Measurements from ENCODE around the gene ERCC6L2. TPM values are rescaled to one million over a fixed set of nuclear protein-coding genes. Genes with fewer than 3 reads are reported as not detected.
A peak's percentile ranks its signal among the peaks of the same experiment; 100 is the strongest.

The ERCC6L2 gene
- total RNA-seq, 1 experiment from 2014 or later, result 43.0 TPM

GRCh38 chr9:95870352-95870751 is 5.1 kb upstream of the ERCC6L2 start:
- no peak for DNase-seq (ENCODE audit: low read depth)

- DNase-seq (ENCODE audit: low read depth), result no peak
Measured at GRCh38 chr9:95870906-95871305, 4.6 kb upstream of the ERCC6L2 start.

GRCh38 chr9:95874303-95874988 is 1.0 kb upstream of the ERCC6L2 start:
- DNase-seq (ENCODE audit: low read depth), result peak; percentile 26

- DNase-seq (ENCODE audit: low read depth), result peak; percentile 60
Measured at GRCh38 chr9:95874989-95875304, 544 bp upstream of the ERCC6L2 start.

GRCh38 chr9:95876138-95876444 is 600 bp downstream of the ERCC6L2 start:
- DNase-seq (ENCODE audit: low read depth), result no peak

- DNase-seq (ENCODE audit: low read depth), result no peak
Measured at GRCh38 chr9:95876595-95876994, 1.1 kb downstream of the ERCC6L2 start.

GRCh38 chr9:95877984-95878383 is 2.5 kb downstream of the ERCC6L2 start:
- no peak for DNase-seq (ENCODE audit: low read depth)

GRCh38 chr9:95879591-95879990 is 4.1 kb downstream of the ERCC6L2 start:
- no peak for DNase-seq (ENCODE audit: low read depth)

GRCh38 chr9:95880021-95880690 is 4.7 kb downstream of the ERCC6L2 start:
- peak; percentile 31 for DNase-seq (ENCODE audit: low read depth)

GRCh38 chr9:95887926-95888497 is 12.5 kb downstream of the ERCC6L2 start:
- DNase-seq (ENCODE audit: low read depth), result no peak

- DNase-seq (ENCODE audit: low read depth), result no peak
Measured at GRCh38 chr9:95890594-95890993, 15.1 kb downstream of the ERCC6L2 start.

GRCh38 chr9:95891067-95891671 is 15.7 kb downstream of the ERCC6L2 start:
- DNase-seq (ENCODE audit: low read depth), result no peak

- DNase-seq (ENCODE audit: low read depth), result no peak
Measured at GRCh38 chr9:95892690-95893089, 17.2 kb downstream of the ERCC6L2 start.

GRCh38 chr9:95896580-95896979 is 21.1 kb downstream of the ERCC6L2 start:
- DNase-seq (ENCODE audit: low read depth), result no peak

- DNase-seq (ENCODE audit: low read depth), result no peak
Measured at GRCh38 chr9:95901506-95901905, 26.0 kb downstream of the ERCC6L2 start.

GRCh38 chr9:95903398-95903797 is 27.9 kb downstream of the ERCC6L2 start:
- DNase-seq (ENCODE audit: low read depth), result no peak

- peak; percentile 3 for DNase-seq (ENCODE audit: low read depth)
Measured at GRCh38 chr9:95907794-95908193, 32.3 kb downstream of the ERCC6L2 start.

- no peak for DNase-seq (ENCODE audit: low read depth)
Measured at GRCh38 chr9:95910023-95910707, 34.7 kb downstream of the ERCC6L2 start.

- DNase-seq (ENCODE audit: low read depth), result no peak
Measured at GRCh38 chr9:95910770-95911340, 35.4 kb downstream of the ERCC6L2 start.

GRCh38 chr9:95912773-95913172 is 37.3 kb downstream of the ERCC6L2 start:
- DNase-seq (ENCODE audit: low read depth), result no peak

GRCh38 chr9:95920017-95920416 is 44.5 kb downstream of the ERCC6L2 start:
- no peak for DNase-seq (ENCODE audit: low read depth)

- DNase-seq (ENCODE audit: low read depth), result no peak
Measured at GRCh38 chr9:95923794-95924193, 48.3 kb downstream of the ERCC6L2 start.

Data from Daoy (cell line).